WTC11 (cell line): ENCODE results near the gene TMEM204. TPM values are rescaled to one million over a fixed set of nuclear protein-coding genes. Genes with fewer than 3 reads are reported as not detected.

Experiments used
- ATAC-seq: fragments of 200-7000 bp; cut with Tn5 transposase; 2 replicates; pipeline ENCODE4 v1.10.0; 2021; ENCODE audit warnings: mild to moderate bottlenecking, moderate library complexity
- CTCF ChIA-PET: fragments of 300-600 bp; sonication (Branson Sonifier 250); formaldehyde crosslinking; loops from one replicate; lab custom pipeline; 2021; ENCODE audit warnings: antibody characterized with exemption; lab: Charles Lee
- POLR2A ChIA-PET: fragments of 350-600 bp; sonication (Branson Sonifier 250); formaldehyde crosslinking; loops from one replicate; lab custom pipeline; 2021; ENCODE audit warnings: antibody characterized with exemption; lab: Charles Lee
- DNase-seq: peaks from one replicate; pipeline ENCODE4 v3.0.0; 2021; ENCODE audit warnings: low spot score
- H3K27ac Mint-ChIP-seq: 2 replicates; pipeline ENCODE4 v1.8.0; 2021; ENCODE audit warnings: mixed read lengths
- H3K27me3 Mint-ChIP-seq: 2 replicates; pipeline ENCODE4 v1.8.0; 2021; ENCODE audit warnings: low read depth, mild to moderate bottlenecking, moderate library complexity, mixed read lengths
- H3K36me3 Mint-ChIP-seq: 2 replicates; pipeline ENCODE4 v1.8.0; 2021; ENCODE audit warnings: mixed read lengths
- H3K4me1 Mint-ChIP-seq: 2 replicates; pipeline ENCODE4 v1.8.0; 2022; ENCODE audit warnings: mixed read lengths
- H3K4me3 Mint-ChIP-seq: 2 replicates; pipeline ENCODE4 v1.8.0; 2021; ENCODE audit warnings: mild to moderate bottlenecking, moderate library complexity, mixed read lengths
- H3K9me3 Mint-ChIP-seq: 2 replicates; pipeline ENCODE4 v1.8.0; 2021; ENCODE audit warnings: mixed read lengths
- E2F1 ChIP-seq: sonication (generic); formaldehyde crosslinking; IDR thresholded peaks from 2 replicates; pipeline ENCODE4 v1.8.0; 2022; ENCODE audit warnings: mild to moderate bottlenecking, missing genetic modification reagents
- ESRRA ChIP-seq: sonication (generic); formaldehyde crosslinking; IDR thresholded peaks from 2 replicates; pipeline ENCODE4 v1.8.1; 2022; ENCODE audit warnings: mild to moderate bottlenecking, missing genetic modification reagents, borderline replicate concordance
- FOXP4 ChIP-seq: sonication (generic); formaldehyde crosslinking; IDR thresholded peaks from 2 replicates; pipeline ENCODE4 v1.8.0; 2022; ENCODE audit warnings: mild to moderate bottlenecking, missing genetic modification reagents
- GRHL2 ChIP-seq: fragments of 250-450 bp; sonication (Bioruptor Pico); IDR thresholded peaks from 2 replicates; pipeline ENCODE4 v1.8.0; 2022; ENCODE audit warnings: mild to moderate bottlenecking, moderate library complexity; ENCODE audit not compliant: insufficient replicate concordance, severe bottlenecking
- GTF2I ChIP-seq: fragments of 250-450 bp; sonication (Bioruptor Pico); conservative IDR thresholded peaks from 2 replicates; pipeline ENCODE4 v1.4.0; 2021; ENCODE audit warnings: mild to moderate bottlenecking
- IRF2 ChIP-seq: sonication (generic); formaldehyde crosslinking; IDR thresholded peaks from 2 replicates; pipeline ENCODE4 v1.8.0; 2022; ENCODE audit warnings: low read depth, missing genetic modification reagents, borderline replicate concordance
- MLX ChIP-seq: sonication (generic); formaldehyde crosslinking; IDR thresholded peaks from 2 replicates; pipeline ENCODE4 v1.8.1; 2023; ENCODE audit warnings: mild to moderate bottlenecking, missing genetic modification reagents, moderate library complexity
- NFATC4 ChIP-seq: fragments of 250-450 bp; sonication (Bioruptor Pico); IDR thresholded peaks from 2 replicates; pipeline ENCODE4 v1.9.0; 2021; ENCODE audit warnings: mild to moderate bottlenecking
- NFE2L1 ChIP-seq: sonication (generic); formaldehyde crosslinking; IDR thresholded peaks from 2 replicates; pipeline ENCODE4 v1.8.1; 2023; ENCODE audit warnings: missing genetic modification reagents
- NFYB ChIP-seq: sonication (generic); formaldehyde crosslinking; conservative IDR thresholded peaks from 2 replicates; pipeline ENCODE4 v1.8.0; 2022; ENCODE audit warnings: low read depth, missing genetic modification reagents
- USF2 ChIP-seq: sonication (generic); formaldehyde crosslinking; IDR thresholded peaks from 2 replicates; pipeline ENCODE4 v1.8.1; 2023; ENCODE audit warnings: mild to moderate bottlenecking, missing genetic modification reagents, moderate library complexity
- ZNF138 ChIP-seq: sonication (generic); formaldehyde crosslinking; conservative IDR thresholded peaks from 2 replicates; pipeline ENCODE4 v1.8.1; 2022; ENCODE audit warnings: mild to moderate bottlenecking, moderate library complexity, missing genetic modification reagents
- ZNF263 ChIP-seq: sonication (generic); formaldehyde crosslinking; IDR thresholded peaks from 2 replicates; pipeline ENCODE4 v1.8.1; 2022; ENCODE audit warnings: low read depth, mild to moderate bottlenecking, moderate library complexity, missing genetic modification reagents
- ZNF416 ChIP-seq: fragments of 250-450 bp; sonication (Bioruptor Pico); IDR thresholded peaks from 2 replicates; pipeline ENCODE4 v1.9.0; 2021; ENCODE audit warnings: mild to moderate bottlenecking, inconsistent platforms
- ZNF423 ChIP-seq: fragments of 250-450 bp; sonication (Bioruptor Pico); IDR thresholded peaks from 2 replicates; pipeline ENCODE4 v2.1.2; 2022; ENCODE audit warnings: mild to moderate bottlenecking, moderate library complexity
- total RNA-seq: library from RNA; stranded (reverse); gene quantifications from 3 replicates; pipeline ENCODE4 v1.2.3, GENCODE V29; 2021
- TF ChIP-seq, protein P1 (sequence below): sonication (generic); formaldehyde crosslinking; IDR thresholded peaks from 2 replicates; pipeline ENCODE4 v1.8.1; 2023; ENCODE audit warnings: mild to moderate bottlenecking, missing genetic modification reagents
- TF ChIP-seq, protein P2 (sequence below): sonication (generic); formaldehyde crosslinking; conservative IDR thresholded peaks from 2 replicates; pipeline ENCODE4 v1.8.1; 2023; ENCODE audit warnings: mild to moderate bottlenecking, low read depth, missing genetic modification reagents, moderate library complexity
- TF ChIP-seq, protein P3 (sequence below): fragments of 250-450 bp; sonication (Bioruptor Pico); IDR thresholded peaks from 2 replicates; pipeline ENCODE4 v1.9.0; 2021; ENCODE audit warnings: moderate library complexity, mild to moderate bottlenecking, inconsistent platforms, borderline replicate concordance
- TF ChIP-seq, protein P4 (sequence below): fragments of 250-450 bp; sonication (Bioruptor Pico); IDR thresholded peaks from 2 replicates; pipeline ENCODE4 v1.9.0; 2021; ENCODE audit warnings: mild to moderate bottlenecking, borderline replicate concordance

The TMEM204 gene
- total RNA-seq, 1 experiment from 2014 or later, result 0.35 TPM

GRCh38 chr16:1581804-1582203 lies 48.3 kb downstream of the TMEM204 start (continued):
- TF ChIP-seq, protein P1, sequence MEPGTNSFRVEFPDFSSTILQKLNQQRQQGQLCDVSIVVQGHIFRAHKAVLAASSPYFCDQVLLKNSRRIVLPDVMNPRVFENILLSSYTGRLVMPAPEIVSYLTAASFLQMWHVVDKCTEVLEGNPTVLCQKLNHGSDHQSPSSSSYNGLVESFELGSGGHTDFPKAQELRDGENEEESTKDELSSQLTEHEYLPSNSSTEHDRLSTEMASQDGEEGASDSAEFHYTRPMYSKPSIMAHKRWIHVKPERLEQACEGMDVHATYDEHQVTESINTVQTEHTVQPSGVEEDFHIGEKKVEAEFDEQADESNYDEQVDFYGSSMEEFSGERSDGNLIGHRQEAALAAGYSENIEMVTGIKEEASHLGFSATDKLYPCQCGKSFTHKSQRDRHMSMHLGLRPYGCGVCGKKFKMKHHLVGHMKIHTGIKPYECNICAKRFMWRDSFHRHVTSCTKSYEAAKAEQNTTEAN (CRISPR knock-in tag), result no peak
- TF ChIP-seq NFYB (CRISPR knock-in tag) (no peak), ZNF423 (no peak)
- TF ChIP-seq, all 79 proteins: peak for 0

GRCh38 chr16:1583180-1583579 lies 49.7 kb downstream of the TMEM204 start:
- Mint-ChIP-seq H3K4me3 (no peak overlapping the region), H3K4me1 (no peaks in the 10 kb centered on the region), H3K27me3 (no peaks in the 10 kb centered on the region), H3K36me3 (peaks cover 43% of the 10 kb centered on the region), H3K9me3 (no peaks in the 10 kb centered on the region), H3K27ac (no peak overlapping the region)
- no peak for TF ChIP-seq FOXP4 (CRISPR knock-in tag)
- no peak for TF ChIP-seq ESRRA
- DNase-seq, result no peak
- ChIA-PET CTCF (interaction anchor here (1.0 to 1.6 kb wide), 3 partner anchors 9 to 293 kb away, joined by 3 to 4 read pairs (median 3); no protein-coding TSS in a partner anchor), POLR2A (no interaction called here)
- no peak for ATAC-seq

DNA sequence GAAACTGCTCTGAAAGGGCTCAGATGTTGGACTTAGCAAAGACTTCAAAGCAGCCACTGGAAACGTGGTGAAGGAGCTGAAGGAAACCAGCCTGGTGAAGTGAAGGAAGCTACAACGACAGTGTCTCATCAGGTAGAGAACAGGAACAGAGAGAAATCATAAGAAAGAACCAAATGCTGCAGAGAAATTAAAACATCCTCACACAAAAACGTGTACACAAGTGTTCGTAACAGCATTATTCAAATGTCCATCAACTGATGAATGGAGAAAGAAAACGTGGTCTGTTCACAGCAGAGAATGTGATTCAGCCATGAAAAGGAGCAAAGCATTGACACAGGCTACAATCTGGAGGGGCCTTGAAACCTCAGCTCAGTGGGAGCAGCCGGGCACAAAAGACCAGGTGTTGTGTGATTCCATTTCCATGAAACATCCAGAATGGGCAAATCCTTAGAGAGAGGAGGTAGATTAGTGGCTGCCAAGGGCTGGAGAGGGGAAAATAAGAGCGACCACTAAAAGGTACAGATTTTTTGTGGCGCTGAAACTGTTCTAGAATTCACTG lies 51.5 kb downstream of the TMEM204 start:
- ChIA-PET POLR2A (no interaction called here), CTCF (interaction anchor here (0.6 kb wide), 1 partner anchor 16 kb away, joined by 3 read pairs; no protein-coding TSS in a partner anchor)
- Mint-ChIP-seq H3K9me3 (no peaks in the 10 kb centered on the region), H3K27ac (no peak overlapping the region), H3K27me3 (no peaks in the 10 kb centered on the region), H3K36me3 (peaks cover 37% of the 10 kb centered on the region), H3K4me1 (no peaks in the 10 kb centered on the region), H3K4me3 (no peak overlapping the region)
- DNase-seq, result no peak
- no peak for ATAC-seq
- TF ChIP-seq, protein P2, sequence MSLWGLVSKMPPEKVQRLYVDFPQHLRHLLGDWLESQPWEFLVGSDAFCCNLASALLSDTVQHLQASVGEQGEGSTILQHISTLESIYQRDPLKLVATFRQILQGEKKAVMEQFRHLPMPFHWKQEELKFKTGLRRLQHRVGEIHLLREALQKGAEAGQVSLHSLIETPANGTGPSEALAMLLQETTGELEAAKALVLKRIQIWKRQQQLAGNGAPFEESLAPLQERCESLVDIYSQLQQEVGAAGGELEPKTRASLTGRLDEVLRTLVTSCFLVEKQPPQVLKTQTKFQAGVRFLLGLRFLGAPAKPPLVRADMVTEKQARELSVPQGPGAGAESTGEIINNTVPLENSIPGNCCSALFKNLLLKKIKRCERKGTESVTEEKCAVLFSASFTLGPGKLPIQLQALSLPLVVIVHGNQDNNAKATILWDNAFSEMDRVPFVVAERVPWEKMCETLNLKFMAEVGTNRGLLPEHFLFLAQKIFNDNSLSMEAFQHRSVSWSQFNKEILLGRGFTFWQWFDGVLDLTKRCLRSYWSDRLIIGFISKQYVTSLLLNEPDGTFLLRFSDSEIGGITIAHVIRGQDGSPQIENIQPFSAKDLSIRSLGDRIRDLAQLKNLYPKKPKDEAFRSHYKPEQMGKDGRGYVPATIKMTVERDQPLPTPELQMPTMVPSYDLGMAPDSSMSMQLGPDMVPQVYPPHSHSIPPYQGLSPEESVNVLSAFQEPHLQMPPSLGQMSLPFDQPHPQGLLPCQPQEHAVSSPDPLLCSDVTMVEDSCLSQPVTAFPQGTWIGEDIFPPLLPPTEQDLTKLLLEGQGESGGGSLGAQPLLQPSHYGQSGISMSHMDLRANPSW (CRISPR knock-in tag), result no peak
- TF ChIP-seq NFATC4 (CRISPR knock-in tag) (no peak), ZNF138 (CRISPR knock-in tag) (no peak), GTF2I (CRISPR knock-in tag) (no peak), USF2 (CRISPR knock-in tag) (no peak), GRHL2 (no peak), IRF2 (CRISPR knock-in tag) (no peak), MLX (no peak), ZNF263 (CRISPR knock-in tag) (no peak), NFE2L1 (CRISPR knock-in tag) (no peak), ZNF416 (CRISPR knock-in tag) (no peak), E2F1 (no peak)
- TF ChIP-seq, protein P3, sequence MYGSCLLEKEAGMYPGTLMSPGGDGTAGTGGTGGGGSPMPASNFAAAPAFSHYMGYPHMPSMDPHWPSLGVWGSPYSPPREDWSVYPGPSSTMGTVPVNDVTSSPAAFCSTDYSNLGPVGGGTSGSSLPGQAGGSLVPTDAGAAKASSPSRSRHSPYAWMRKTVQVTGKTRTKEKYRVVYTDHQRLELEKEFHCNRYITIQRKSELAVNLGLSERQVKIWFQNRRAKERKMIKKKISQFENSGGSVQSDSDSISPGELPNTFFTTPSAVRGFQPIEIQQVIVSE (CRISPR knock-in tag), result no peak
- TF ChIP-seq, protein P4, sequence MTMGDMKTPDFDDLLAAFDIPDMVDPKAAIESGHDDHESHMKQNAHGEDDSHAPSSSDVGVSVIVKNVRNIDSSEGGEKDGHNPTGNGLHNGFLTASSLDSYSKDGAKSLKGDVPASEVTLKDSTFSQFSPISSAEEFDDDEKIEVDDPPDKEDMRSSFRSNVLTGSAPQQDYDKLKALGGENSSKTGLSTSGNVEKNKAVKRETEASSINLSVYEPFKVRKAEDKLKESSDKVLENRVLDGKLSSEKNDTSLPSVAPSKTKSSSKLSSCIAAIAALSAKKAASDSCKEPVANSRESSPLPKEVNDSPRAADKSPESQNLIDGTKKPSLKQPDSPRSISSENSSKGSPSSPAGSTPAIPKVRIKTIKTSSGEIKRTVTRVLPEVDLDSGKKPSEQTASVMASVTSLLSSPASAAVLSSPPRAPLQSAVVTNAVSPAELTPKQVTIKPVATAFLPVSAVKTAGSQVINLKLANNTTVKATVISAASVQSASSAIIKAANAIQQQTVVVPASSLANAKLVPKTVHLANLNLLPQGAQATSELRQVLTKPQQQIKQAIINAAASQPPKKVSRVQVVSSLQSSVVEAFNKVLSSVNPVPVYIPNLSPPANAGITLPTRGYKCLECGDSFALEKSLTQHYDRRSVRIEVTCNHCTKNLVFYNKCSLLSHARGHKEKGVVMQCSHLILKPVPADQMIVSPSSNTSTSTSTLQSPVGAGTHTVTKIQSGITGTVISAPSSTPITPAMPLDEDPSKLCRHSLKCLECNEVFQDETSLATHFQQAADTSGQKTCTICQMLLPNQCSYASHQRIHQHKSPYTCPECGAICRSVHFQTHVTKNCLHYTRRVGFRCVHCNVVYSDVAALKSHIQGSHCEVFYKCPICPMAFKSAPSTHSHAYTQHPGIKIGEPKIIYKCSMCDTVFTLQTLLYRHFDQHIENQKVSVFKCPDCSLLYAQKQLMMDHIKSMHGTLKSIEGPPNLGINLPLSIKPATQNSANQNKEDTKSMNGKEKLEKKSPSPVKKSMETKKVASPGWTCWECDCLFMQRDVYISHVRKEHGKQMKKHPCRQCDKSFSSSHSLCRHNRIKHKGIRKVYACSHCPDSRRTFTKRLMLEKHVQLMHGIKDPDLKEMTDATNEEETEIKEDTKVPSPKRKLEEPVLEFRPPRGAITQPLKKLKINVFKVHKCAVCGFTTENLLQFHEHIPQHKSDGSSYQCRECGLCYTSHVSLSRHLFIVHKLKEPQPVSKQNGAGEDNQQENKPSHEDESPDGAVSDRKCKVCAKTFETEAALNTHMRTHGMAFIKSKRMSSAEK (CRISPR knock-in tag), result no peak
